Heart left ventricle (tissue), 13 donors: Measurements from ENCODE around the gene BFAR.

Source experiments
- CTCF ChIP-seq, 12 donors: fragments of 200-600 bp; sonication (generic) in 4 of 12; IDR thresholded peaks; one replicate each; pipeline versions ENCODE4 v1.5.0 to v1.8.0; 2018 to 2022; ENCODE audit warnings: antibody characterized with exemption in 12 of 12, mild to moderate bottlenecking in 5 of 12
- POLR2A ChIP-seq, 2 donors: fragments of 450-650 bp; IDR thresholded peaks; one replicate each; pipeline ENCODE4 v1.6.1; 2017; ENCODE audit warnings: antibody characterized with exemption in 2 of 2, mild to moderate bottlenecking in 2 of 2, moderate library complexity in 2 of 2
- donor health status: ischemic (EF 13 %, LVEDD 7.1; RV severe dilation, severe dysfunction).
- donor health status: DM: no; HTN: yes; CAD: no.
- donor health status: DM: no; HTN: no; CAD: no.
- donor health status: ischemic (EF 25% LVEDD 6.9; RV normal size, moderate dysfunction).
- donor health status: ischemic (EF 25% LVEDD 5.7; RV mildly dilated, moderate dysfunction).
- donor health status: ischemic (EF 35%, LVEDD 5.7; RV mildly dilated, moderate dysfunction).
- donor health status: nonischemic (EF 11% LVEDD 7.7; RV severe dilation, severe dysfunction).
- donor health status: DM: yes; HTN: yes; CAD: no.
- donor health status: PGD.
- donor health status: ischemic (EF 29% LVEDD 5.4; RV normal size, mild dysfunction).
- donor health status: nonischemic (EF 23%, LVEDD 6.1; RV moderate dilation, normal function).

GRCh38 chr16:14616280-14616679, 16.5 kb upstream of the BFAR start:
- TF ChIP-seq CTCF (IDR thresholded peaks at IDR 0.05) (no peak), POLR2A (IDR thresholded peaks at IDR 0.05) (no peak)
